ENCODE measurements around the gene CLDN15.

Gene CLDN15

GRCh38 chr7:101232141-101232850 is 5.3 kb downstream of the CLDN15 start:
- no peak for DNase-seq (ENCODE audit: low read depth)
- peak overlapping the region; percentile 14 for H3K4me3 ChIP-seq (ENCODE audit: low read depth, low read length)
- in situ Hi-C loops (cut with HindIII; ENCODE audit: low sequenced_read_pairs) = no loop called here
- TF ChIP-seq, protein P1, sequence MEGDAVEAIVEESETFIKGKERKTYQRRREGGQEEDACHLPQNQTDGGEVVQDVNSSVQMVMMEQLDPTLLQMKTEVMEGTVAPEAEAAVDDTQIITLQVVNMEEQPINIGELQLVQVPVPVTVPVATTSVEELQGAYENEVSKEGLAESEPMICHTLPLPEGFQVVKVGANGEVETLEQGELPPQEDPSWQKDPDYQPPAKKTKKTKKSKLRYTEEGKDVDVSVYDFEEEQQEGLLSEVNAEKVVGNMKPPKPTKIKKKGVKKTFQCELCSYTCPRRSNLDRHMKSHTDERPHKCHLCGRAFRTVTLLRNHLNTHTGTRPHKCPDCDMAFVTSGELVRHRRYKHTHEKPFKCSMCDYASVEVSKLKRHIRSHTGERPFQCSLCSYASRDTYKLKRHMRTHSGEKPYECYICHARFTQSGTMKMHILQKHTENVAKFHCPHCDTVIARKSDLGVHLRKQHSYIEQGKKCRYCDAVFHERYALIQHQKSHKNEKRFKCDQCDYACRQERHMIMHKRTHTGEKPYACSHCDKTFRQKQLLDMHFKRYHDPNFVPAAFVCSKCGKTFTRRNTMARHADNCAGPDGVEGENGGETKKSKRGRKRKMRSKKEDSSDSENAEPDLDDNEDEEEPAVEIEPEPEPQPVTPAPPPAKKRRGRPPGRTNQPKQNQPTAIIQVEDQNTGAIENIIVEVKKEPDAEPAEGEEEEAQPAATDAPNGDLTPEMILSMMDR (IDR thresholded peaks at IDR 0.05; ENCODE audit: low read depth, low read length, missing control alignments) = no peak

GRCh38 chr7:101231644-101232043 is 6.0 kb downstream of the CLDN15 start:
- DNase-seq (ENCODE audit: low read depth) = no peak
- TF ChIP-seq, protein P1 (IDR thresholded peaks at IDR 0.05; ENCODE audit: low read depth, low read length, missing control alignments) = no peak
- no peak overlapping the region for H3K4me3 ChIP-seq (ENCODE audit: low read depth, low read length)
- in situ Hi-C loops (cut with HindIII; ENCODE audit: low sequenced_read_pairs) = no loop called here

GRCh38 chr7:101226721-101227120 is 10.9 kb downstream of the CLDN15 start:
- DNase-seq (ENCODE audit: low read depth) = no peak
- in situ Hi-C loops (cut with HindIII; ENCODE audit: low sequenced_read_pairs) = no loop called here
- H3K4me3 ChIP-seq (ENCODE audit: low read depth, low read length) = no peak overlapping the region
- TF ChIP-seq, protein P1 (IDR thresholded peaks at IDR 0.05; ENCODE audit: low read depth, low read length, missing control alignments) = no peak

GRCh38 chr7:101225650-101226049 is 12.0 kb downstream of the CLDN15 start:
- no peak for DNase-seq (ENCODE audit: low read depth)
- TF ChIP-seq, protein P1 (IDR thresholded peaks at IDR 0.05; ENCODE audit: low read depth, low read length, missing control alignments) = no peak
- in situ Hi-C loops (cut with HindIII; ENCODE audit: low sequenced_read_pairs) = no loop called here
- H3K4me3 ChIP-seq (ENCODE audit: low read depth, low read length) = no peak overlapping the region

GRCh38 chr7:101223528-101223927 is 14.1 kb downstream of the CLDN15 start:
- H3K4me3 ChIP-seq (ENCODE audit: low read depth, low read length) = no peak overlapping the region
- in situ Hi-C loops (cut with HindIII; ENCODE audit: low sequenced_read_pairs) = no loop called here
- DNase-seq (ENCODE audit: low read depth) = no peak
- TF ChIP-seq, protein P1 (IDR thresholded peaks at IDR 0.05; ENCODE audit: low read depth, low read length, missing control alignments) = no peak

DNA sequence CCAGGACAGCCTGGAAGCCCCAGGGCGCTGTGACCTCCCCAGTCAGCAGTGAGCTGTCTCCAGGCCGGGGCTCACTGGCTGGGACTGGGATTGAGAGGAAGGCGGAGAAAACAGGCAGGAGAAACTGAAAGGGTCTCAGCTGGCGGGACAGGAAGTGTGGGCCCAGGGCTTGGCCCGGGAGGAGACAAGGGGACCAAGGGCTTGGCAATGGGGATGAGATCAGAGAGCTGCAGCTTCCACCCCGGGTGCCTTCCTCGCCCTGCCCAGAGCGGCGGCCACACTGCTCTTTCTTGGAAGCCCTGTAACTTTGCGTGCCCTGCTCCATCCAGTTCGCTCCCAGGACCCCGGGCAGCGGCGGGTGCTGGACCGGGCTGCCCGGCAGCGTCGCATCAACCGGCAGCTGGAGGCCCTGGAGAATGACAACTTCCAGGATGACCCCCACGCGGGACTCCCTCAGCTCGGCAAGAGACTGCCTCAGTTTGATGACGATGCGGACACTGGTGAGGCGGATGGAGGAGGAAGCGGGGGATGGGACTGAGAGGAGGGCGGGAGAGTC is 15.2 kb downstream of the CLDN15 start:
- no peak for DNase-seq (ENCODE audit: low read depth)

More for the DNA sequence above, 15.2 kb downstream of the CLDN15 start:
- TF ChIP-seq, protein P1 (IDR thresholded peaks at IDR 0.05; ENCODE audit: low read depth, low read length, missing control alignments) = no peak
- no peak overlapping the region for H3K4me3 ChIP-seq (ENCODE audit: low read depth, low read length)
- in situ Hi-C loops (cut with HindIII; ENCODE audit: low sequenced_read_pairs) = no loop called here

All from astrocyte of the cerebellum (primary cell).